BE2C (cell line): ENCODE data around the gene S1PR4.

Source experiments
- DNase-seq: peaks from one replicate; pipeline ENCODE4 v3.0.0-alpha.2; 2020
- H3K27me3 ChIP-seq: fragments of 250-450 bp; sonication (Bioruptor Pico); 2 replicates; pipeline ENCODE4 v1.5.1; 2020; ENCODE audit warnings: mild to moderate bottlenecking
- H3K36me3 ChIP-seq: fragments of 250-450 bp; sonication (Bioruptor Pico); 2 replicates; pipeline ENCODE4 v1.5.1; 2020; ENCODE audit warnings: mild to moderate bottlenecking
- H3K4me1 ChIP-seq: fragments of 250-450 bp; sonication (Bioruptor Pico); 2 replicates; pipeline ENCODE4 v1.5.1; 2020
- H3K4me3 ChIP-seq: 2 replicates; pipeline ENCODE4 v1.5.1; 2011; ENCODE audit warnings: low read depth, low read length
- H3K9me3 ChIP-seq: fragments of 250-450 bp; sonication (Bioruptor Pico); 2 replicates; pipeline ENCODE4 v1.5.1; 2020
- TF ChIP-seq, protein P1 (sequence below): IDR thresholded peaks from 2 replicates; pipeline ENCODE4 v1.5.1; 2012; ENCODE audit warnings: mild to moderate bottlenecking, low read depth, low read length

The S1PR4 gene

DNA sequence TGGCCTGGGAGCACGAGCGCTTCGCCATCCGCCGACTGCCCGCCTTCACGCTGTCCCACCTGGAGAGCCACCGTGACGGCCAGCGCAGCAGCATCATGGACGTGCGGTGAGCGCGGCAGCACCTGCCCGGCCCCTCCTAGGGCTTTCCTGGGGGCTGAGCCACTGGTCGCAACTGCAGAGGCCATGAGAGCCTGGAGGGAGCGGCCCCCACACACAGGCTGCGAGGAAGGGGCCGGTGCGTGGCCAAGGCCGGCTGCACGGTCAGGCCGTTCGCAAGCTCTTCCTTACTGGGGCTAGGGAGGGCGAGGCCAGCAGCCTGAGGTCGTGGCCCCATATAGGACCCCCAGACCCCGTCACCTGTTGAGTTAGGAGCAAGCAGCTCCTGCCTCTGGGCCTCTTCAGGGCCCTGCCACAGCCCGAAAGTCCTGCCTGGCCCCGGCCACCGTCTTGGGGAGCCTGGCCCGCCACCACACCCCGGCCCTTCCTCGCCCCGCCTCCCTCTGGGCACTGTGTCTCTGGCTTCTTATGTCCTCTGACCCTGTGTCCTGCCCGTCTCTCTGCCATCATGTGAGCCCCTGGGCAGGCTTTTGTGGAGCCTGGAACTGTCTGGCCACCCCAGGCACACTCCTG lies 26.2 kb downstream of the S1PR4 start:
- H3K36me3 ChIP-seq = peaks cover 55% of the 10 kb centered on the region

DNA sequence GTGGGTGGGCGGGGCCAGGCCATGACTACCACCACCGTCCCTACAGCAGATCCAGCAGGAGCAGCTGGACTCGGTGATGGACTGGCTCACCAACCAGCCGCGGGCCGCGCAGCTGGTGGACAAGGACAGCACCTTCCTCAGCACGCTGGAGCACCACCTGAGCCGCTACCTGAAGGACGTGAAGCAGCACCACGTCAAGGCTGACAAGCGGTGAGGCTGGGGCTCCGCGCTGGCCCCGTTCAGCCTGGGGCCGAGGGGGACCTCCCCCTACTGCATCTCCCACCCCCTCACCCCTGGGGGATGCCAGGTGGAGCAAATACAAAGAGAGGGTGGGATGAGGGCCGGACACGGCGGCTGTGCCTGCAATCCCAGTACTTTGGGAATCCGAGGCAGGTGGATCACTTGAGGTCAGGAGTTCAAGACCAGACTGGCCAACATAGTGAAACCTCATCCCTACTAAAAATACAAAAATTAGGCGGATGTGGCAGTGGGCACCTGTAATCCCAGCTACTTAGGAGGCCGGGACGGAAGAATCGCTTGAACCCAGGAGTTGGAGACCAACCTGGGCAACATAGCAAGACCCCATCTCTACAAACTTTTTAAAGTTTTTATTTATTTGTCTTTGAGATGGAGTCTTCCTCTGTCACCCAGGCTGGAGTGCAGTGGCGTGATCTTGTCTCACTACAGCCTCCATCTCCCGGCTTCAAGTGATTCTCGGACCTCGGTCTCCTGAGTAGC lies 27.8 kb downstream of the S1PR4 start:
- Histone ChIP-seq H3K4me3 (no peak overlapping the region), H3K9me3 (no peaks in the 10 kb centered on the region), H3K4me1 (no peaks in the 10 kb centered on the region), H3K27me3 (no peaks in the 10 kb centered on the region; the same call in 1 of the 2 replicates), H3K36me3 (peaks cover 52% of the 10 kb centered on the region)
- TF ChIP-seq, protein P1, sequence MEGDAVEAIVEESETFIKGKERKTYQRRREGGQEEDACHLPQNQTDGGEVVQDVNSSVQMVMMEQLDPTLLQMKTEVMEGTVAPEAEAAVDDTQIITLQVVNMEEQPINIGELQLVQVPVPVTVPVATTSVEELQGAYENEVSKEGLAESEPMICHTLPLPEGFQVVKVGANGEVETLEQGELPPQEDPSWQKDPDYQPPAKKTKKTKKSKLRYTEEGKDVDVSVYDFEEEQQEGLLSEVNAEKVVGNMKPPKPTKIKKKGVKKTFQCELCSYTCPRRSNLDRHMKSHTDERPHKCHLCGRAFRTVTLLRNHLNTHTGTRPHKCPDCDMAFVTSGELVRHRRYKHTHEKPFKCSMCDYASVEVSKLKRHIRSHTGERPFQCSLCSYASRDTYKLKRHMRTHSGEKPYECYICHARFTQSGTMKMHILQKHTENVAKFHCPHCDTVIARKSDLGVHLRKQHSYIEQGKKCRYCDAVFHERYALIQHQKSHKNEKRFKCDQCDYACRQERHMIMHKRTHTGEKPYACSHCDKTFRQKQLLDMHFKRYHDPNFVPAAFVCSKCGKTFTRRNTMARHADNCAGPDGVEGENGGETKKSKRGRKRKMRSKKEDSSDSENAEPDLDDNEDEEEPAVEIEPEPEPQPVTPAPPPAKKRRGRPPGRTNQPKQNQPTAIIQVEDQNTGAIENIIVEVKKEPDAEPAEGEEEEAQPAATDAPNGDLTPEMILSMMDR = no peak
- DNase-seq = no peak

More for the DNA sequence above, 26.2 kb downstream of the S1PR4 start:
- Histone ChIP-seq H3K4me3 (no peak overlapping the region), H3K4me1 (no peaks in the 10 kb centered on the region), H3K9me3 (no peaks in the 10 kb centered on the region), H3K27me3 (no peaks in the 10 kb centered on the region)
- TF ChIP-seq, protein P1 = no peak
- DNase-seq = no peak

DNA sequence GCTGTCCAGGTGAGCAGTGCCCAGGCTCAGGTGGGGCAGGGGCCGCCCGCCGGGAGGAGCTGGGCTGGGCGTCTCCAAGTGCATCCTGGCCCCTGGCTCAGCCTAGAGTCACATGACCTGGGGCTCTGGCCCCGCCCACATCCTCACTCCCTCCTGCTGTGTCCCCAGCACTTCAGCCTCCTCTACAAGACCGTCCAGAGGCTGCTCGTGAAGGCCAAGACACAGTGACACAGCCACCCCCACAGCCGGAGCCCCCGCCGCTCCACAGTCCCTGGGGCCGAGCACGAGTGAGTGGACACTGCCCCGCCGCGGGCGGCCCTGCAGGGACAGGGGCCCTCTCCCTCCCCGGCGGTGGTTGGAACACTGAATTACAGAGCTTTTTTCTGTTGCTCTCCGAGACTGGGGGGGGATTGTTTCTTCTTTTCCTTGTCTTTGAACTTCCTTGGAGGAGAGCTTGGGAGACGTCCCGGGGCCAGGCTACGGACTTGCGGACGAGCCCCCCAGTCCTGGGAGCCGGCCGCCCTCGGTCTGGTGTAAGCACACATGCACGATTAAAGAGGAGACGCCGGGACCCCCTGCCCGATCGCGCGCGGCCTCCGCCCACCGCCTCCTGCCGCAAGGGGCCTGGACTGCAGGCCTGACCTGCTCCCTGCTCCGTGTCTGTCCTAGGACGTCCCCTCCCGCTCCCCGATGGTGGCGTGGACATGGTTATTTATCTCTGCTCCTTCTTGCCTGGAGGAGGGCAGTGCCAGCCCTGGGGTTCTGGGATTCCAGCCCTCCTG lies 29.1 kb downstream of the S1PR4 start:
- DNase-seq = no peak
- Histone ChIP-seq H3K4me1 (no peaks in the 10 kb centered on the region), H3K36me3 (peaks cover 47% of the 10 kb centered on the region), H3K4me3 (no peak overlapping the region), H3K27me3 (no peaks in the 10 kb centered on the region; the same call in 1 of the 2 replicates), H3K9me3 (no peaks in the 10 kb centered on the region)
- TF ChIP-seq, protein P1 = no peak

DNA sequence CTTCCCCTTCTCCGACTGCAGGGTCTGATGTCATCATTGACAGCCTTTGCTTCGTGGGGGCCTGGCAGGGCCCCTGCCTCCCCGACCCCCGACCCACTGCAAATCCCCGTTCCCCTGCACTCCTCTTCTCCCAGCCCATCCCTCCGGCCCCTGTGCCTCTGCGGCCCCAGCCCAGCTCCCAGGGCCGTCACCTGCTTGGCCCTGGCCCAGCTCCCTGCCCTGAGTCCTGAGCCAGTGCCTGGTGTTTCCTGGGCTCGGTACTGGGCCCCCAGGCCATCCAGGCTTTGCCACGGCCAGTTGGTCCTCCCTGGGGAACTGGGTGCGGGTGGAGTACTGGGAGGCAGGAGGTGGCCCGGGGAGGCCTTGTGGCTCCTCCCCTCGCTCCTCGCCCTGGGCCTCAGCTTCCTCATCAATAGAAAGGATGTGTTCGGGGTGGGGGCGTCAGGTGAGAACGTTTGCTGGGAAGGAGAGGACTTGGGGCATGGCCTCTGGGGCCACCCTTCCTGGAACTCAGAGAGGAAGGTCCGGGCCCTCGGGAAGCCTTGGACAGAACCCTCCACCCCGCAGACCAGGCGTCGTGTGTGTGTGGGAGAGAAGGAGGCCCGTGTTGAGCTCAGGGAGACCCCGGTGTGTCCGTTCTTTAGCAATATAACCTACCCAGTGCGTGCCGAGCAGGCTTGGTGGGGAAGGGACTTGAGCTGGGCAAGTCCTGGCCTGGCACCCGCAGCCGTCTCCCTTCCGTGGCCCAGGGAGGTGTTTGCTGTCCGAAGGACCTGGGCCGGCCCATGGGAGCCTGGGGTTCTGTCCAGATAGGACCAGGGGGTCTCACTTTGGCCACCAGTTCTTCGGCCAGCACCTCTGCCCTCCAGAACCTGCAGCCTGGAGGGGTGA lies 30.0 kb downstream of the S1PR4 start:
- no peak overlapping the region for H3K4me3 ChIP-seq
- H3K27me3 ChIP-seq = no peaks in the 10 kb centered on the region; the same call in 1 of the 2 replicates
- peaks cover 44% of the 10 kb centered on the region for H3K36me3 ChIP-seq
- no peaks in the 10 kb centered on the region for H3K4me1 ChIP-seq
- TF ChIP-seq, protein P1 = no peak
- no peaks in the 10 kb centered on the region for H3K9me3 ChIP-seq
- DNase-seq = no peak

DNA sequence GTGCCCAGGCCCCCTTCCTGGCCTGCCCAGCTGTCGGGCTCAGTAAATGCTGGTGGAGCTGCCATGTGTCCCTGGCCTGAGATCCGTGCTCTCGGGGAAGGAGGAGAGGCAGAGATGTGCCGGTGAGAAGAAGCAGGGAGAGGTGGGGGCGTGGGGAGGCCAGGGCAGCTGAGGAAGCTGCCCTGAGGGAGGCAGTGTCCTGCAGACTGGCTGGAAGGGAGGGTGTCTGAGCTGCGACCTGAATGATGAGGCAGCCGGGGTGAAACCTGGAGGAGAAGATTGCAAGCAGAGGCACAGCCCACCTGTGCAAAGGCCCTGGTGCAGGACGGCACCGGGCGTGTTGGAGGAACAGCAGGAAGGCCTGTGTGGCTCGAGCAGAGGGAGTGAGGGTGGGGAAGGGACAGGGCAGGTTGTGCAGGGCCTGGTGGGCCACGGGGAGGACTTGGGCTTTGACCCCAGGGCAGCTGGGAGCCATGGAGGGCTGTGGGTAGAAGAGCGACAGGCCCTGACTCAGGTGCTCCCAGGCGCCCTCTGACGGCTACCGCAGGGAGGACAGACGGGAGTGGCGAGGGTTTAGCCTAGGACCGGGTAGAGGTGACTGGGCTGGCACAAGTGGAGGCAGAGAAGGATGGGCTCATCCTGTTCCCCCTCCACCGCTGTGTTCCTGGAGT lies 31.9 kb downstream of the S1PR4 start:
- peak; percentile 77 for DNase-seq
- Histone ChIP-seq H3K9me3 (no peaks in the 10 kb centered on the region), H3K36me3 (peaks cover 25% of the 10 kb centered on the region), H3K27me3 (no peaks in the 10 kb centered on the region; the same call in 1 of the 2 replicates), H3K4me1 (no peaks in the 10 kb centered on the region), H3K4me3 (no peak overlapping the region)
- TF ChIP-seq, protein P1 = peak; percentile 78
